Lower lobe of right lung (tissue), 2 donors: ENCODE measurements around the gene GALNS. TPM values are rescaled to one million over a fixed set of nuclear protein-coding genes. Genes with fewer than 3 reads are reported as not detected.

Source experiments
- ATAC-seq, 2 donors: fragments of 200-7000 bp; cut with Tn5 transposase; one replicate each; pipeline ENCODE4 v1.9.1; 2020 to 2022; ENCODE audit warnings: mild to moderate bottlenecking in 2 of 2, moderate library complexity in 2 of 2
- DNase-seq: peaks from one replicate; pipeline ENCODE4 v3.0.0-alpha.2; 2020
- H3K27ac ChIP-seq: fragments of 200-600 bp; one replicate; pipeline ENCODE4 v1.8.0; 2022
- H3K27me3 ChIP-seq: fragments of 200-600 bp; one replicate; pipeline ENCODE4 v1.8.0; 2022; ENCODE audit warnings: low read depth
- H3K36me3 ChIP-seq: fragments of 200-600 bp; one replicate; pipeline ENCODE4 v1.8.0; 2022; ENCODE audit warnings: mild to moderate bottlenecking
- H3K4me1 ChIP-seq: fragments of 200-600 bp; one replicate; pipeline ENCODE4 v1.8.0; 2022
- H3K4me3 ChIP-seq: fragments of 200-600 bp; one replicate; pipeline ENCODE4 v1.8.0; 2022; ENCODE audit warnings: mild to moderate bottlenecking
- H3K9me3 ChIP-seq: fragments of 200-600 bp; one replicate; pipeline ENCODE4 v1.8.0; 2022
- CTCF ChIP-seq: fragments of 200-600 bp; IDR thresholded peaks from one replicate; pipeline ENCODE4 v1.8.0; 2022; ENCODE audit warnings: antibody characterized with exemption, mild to moderate bottlenecking
- intact Hi-C: fragments of 100-400 bp; cut with DNase I; formaldehyde crosslinking; loops from one replicate; pipeline ENCODE4 v1.11.0; 2022
- total RNA-seq: library from RNA; stranded (reverse); fragmentation: NEBNext Ultra II Directional; extraction: Animal tissue kit (Norgen Biotek cat#: 25700); gene quantifications from one replicate; pipeline ENCODE4 v1.2.1, GENCODE V29; 2021
- donor health status: DM: no; HTN: yes; CAD: no; lungs with severe emphysema.

Gene GALNS
- total RNA-seq, 1 donor from 2014 or later, result 48.5 TPM

DNA sequence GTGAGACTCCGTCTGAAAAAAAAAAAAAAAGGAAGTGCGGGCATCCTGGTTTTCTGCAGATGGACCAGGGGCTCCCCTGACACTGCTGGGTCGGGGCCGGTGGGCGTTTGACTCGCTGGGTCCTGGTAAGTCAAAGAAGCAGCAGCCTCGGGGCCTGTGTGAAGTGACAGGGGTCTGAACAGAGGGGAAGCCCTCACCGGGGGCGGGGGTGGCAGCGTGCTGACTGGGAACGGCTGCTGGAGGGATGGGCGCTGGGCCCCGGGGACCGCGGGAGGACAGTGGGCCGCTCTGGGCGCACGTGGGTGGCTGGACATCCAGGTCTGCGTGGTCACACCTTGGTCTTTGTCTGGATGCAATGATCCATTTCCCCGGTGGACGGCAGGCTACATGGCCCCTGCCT is 8.2 kb downstream of the GALNS start:
- no peaks in the 10 kb centered on the region for H3K9me3 ChIP-seq
- no peak for TF ChIP-seq CTCF

DNA sequence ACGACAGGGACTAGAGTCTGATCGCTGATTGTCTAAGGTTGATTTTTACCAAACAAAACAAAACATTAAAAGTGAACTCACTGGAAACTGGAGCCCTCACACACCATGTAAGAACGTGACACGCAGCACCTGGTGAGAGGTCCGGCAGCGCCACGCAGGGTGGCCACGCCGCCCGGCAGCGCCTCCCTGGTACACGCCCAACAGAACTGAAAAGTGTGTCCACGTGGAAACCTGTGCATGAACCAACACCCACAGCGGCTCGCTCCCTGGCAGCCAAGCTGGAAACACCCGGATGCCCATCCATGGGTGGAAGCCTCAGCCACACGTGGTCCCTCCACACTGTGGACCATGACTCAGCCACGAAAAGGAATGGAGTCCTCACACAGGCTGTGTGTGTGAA is 9.1 kb downstream of the GALNS start:
- no peak for DNase-seq
- no peak for TF ChIP-seq CTCF
- no peaks in the 10 kb centered on the region for H3K4me1 ChIP-seq
- intact Hi-C loops, result no loop called here
- H3K27ac ChIP-seq, result no peak overlapping the region
- ATAC-seq, result no peak
- no peaks in the 10 kb centered on the region for H3K9me3 ChIP-seq
- peaks cover 40% of the 10 kb centered on the region for H3K36me3 ChIP-seq
- no peak overlapping the region for H3K4me3 ChIP-seq
- no peaks in the 10 kb centered on the region for H3K27me3 ChIP-seq

More for the DNA sequence above, 8.2 kb downstream of the GALNS start:
- no peak overlapping the region for H3K27ac ChIP-seq
- ATAC-seq (no peak), DNase-seq (no peak)
- intact Hi-C loops, result no loop called here
- H3K4me1 ChIP-seq, result peaks cover 3% of the 10 kb centered on the region
- H3K27me3 ChIP-seq, result no peaks in the 10 kb centered on the region
- peaks cover 36% of the 10 kb centered on the region for H3K36me3 ChIP-seq
- no peak overlapping the region for H3K4me3 ChIP-seq

DNA sequence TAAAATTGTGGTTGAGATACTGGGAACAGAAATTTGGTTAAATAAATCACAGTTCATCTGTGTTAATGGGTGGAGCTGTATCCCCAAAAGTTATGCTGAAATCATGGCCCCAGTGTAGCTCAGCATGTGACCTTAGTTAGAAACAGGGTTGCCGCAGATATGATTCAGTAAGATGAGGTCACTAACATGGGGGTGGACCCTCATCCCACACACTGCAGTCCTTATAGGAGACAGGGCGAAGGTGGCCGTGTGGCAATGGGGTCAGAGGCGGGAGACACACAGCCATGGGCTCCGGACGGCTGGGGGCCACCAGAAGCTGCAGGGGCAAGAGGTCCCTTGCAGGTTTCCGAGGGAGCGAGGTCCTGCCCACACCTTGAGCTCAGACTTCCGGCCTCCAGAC is 10.7 kb downstream of the GALNS start:
- peak; percentile 71 for DNase-seq
- peak; percentile 59 to 60 for ATAC-seq

GRCh38 chr16:88844419-88845036 is 12.2 kb downstream of the GALNS start:
- no peak for ATAC-seq
- intact Hi-C loops, result no loop called here
- DNase-seq, result no peak
- no peaks in the 10 kb centered on the region for H3K27me3 ChIP-seq
- no peak overlapping the region for H3K4me3 ChIP-seq
- no peaks in the 10 kb centered on the region for H3K9me3 ChIP-seq
- no peaks in the 10 kb centered on the region for H3K4me1 ChIP-seq
- no peak overlapping the region for H3K27ac ChIP-seq
- H3K36me3 ChIP-seq, result peaks cover 41% of the 10 kb centered on the region
- no peak for TF ChIP-seq CTCF

More for the DNA sequence above, 10.7 kb downstream of the GALNS start:
- intact Hi-C loops, result no loop called here
- H3K36me3 ChIP-seq, result peaks cover 39% of the 10 kb centered on the region
- no peaks in the 10 kb centered on the region for H3K9me3 ChIP-seq
- no peaks in the 10 kb centered on the region for H3K27me3 ChIP-seq
- H3K4me3 ChIP-seq, result no peak overlapping the region
- H3K4me1 ChIP-seq, result no peaks in the 10 kb centered on the region
- no peak for TF ChIP-seq CTCF
- no peak overlapping the region for H3K27ac ChIP-seq

DNA sequence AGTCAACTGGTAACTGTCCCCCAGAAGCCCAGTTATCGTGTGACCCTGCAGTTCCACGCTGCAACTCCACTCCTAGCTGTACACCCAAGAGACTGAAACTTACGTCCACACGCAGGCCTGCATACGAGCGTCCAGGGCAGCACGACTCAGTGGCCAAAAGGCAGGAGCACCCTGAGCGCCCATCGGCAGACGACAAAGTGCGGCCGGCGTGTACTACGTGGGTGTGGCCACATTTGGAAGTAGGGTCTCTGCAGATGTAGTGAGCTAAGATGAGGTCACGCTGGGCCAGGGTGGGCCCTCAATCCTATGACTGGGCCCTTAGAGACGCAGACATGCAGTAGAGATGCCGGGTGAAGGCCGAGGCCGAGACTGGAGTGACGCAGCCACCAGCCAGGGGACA is 13.5 kb downstream of the GALNS start:
- H3K4me3 ChIP-seq, result no peak overlapping the region
- peaks cover 50% of the 10 kb centered on the region for H3K36me3 ChIP-seq
- ATAC-seq, result no peak
- H3K27ac ChIP-seq, result no peak overlapping the region
- intact Hi-C loops, result no loop called here
- H3K9me3 ChIP-seq, result no peaks in the 10 kb centered on the region
- H3K4me1 ChIP-seq, result no peaks in the 10 kb centered on the region
- no peak for DNase-seq
- TF ChIP-seq CTCF, result no peak
- H3K27me3 ChIP-seq, result no peaks in the 10 kb centered on the region

DNA sequence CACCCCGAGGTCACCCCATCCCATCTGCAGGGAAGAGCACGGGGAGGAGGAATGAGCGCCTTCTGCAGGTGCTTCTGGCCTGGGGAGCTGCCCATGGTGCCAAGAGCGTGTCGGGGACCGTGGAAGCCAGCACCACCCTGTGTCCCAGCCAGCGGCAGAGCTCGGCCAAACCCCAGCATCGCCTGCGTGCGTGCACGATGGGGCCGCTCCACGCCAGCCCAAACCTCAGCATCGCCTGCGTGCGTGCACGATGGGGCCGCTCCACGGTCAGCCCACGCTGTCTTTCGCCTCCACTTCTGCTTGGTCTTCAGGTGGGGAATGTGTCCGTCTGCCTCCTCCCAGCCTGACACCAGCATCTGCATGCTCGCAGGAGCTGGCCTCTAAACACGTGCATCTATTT is 13.9 kb downstream of the GALNS start:
- H3K27me3 ChIP-seq, result no peaks in the 10 kb centered on the region
- H3K4me1 ChIP-seq, result no peaks in the 10 kb centered on the region
- H3K4me3 ChIP-seq, result no peak overlapping the region
- intact Hi-C loops, result no loop called here
- ATAC-seq (no peak), DNase-seq (no peak)
- H3K9me3 ChIP-seq, result no peaks in the 10 kb centered on the region
- no peak overlapping the region for H3K27ac ChIP-seq
- no peak for TF ChIP-seq CTCF
- H3K36me3 ChIP-seq, result peaks cover 51% of the 10 kb centered on the region
